NCI-H226 (cell line): ENCODE data around the gene KPNA3.
"Not testable (repeated sequence)": the region's sequence is repeated elsewhere in the genome, so short reads cannot be mapped to it uniquely, and the experiment has no call there.

Experiments used
- DNase-seq: peaks from one replicate; pipeline ENCODE4 v3.0.0-alpha.2; 2015

Gene KPNA3

GRCh38 chr13:49792550-49793324 is at the start of gene KPNA3:
TSS of gene KPNA3 (minus strand) at chr13:49792682. CDS start at chr13:49792506, 176 bp downstream.
- peak; percentile 95 for DNase-seq

- no peak for DNase-seq
Observed at GRCh38 chr13:49841964-49842363, 49.5 kb upstream of the KPNA3 start.

GRCh38 chr13:49840675-49841074 is 48.2 kb upstream of the KPNA3 start:
- no peak for DNase-seq

GRCh38 chr13:49840266-49840665 is 47.8 kb upstream of the KPNA3 start:
- no peak for DNase-seq

- no peak for DNase-seq
Observed at GRCh38 chr13:49838989-49839388, 46.5 kb upstream of the KPNA3 start.

- no peak for DNase-seq
Observed at GRCh38 chr13:49836516-49836915, 44.0 kb upstream of the KPNA3 start.

GRCh38 chr13:49833402-49833801 is 40.9 kb upstream of the KPNA3 start:
- DNase-seq, result no peak

GRCh38 chr13:49831455-49831854 is 39.0 kb upstream of the KPNA3 start:
- DNase-seq, result no peak

- no peak for DNase-seq
Observed at GRCh38 chr13:49830721-49831120, 38.2 kb upstream of the KPNA3 start.

GRCh38 chr13:49829715-49830114 is 37.2 kb upstream of the KPNA3 start:
- DNase-seq, result no peak

GRCh38 chr13:49828453-49828852 is 36.0 kb upstream of the KPNA3 start:
- DNase-seq, result no peak

- DNase-seq, result no peak
Observed at GRCh38 chr13:49827891-49828290, 35.4 kb upstream of the KPNA3 start.

- DNase-seq, result no peak
Observed at GRCh38 chr13:49827336-49827735, 34.9 kb upstream of the KPNA3 start.

GRCh38 chr13:49821216-49822009 is 28.9 kb upstream of the KPNA3 start:
- DNase-seq, result no peak

GRCh38 chr13:49820591-49821215 is 28.2 kb upstream of the KPNA3 start:
- no peak for DNase-seq

GRCh38 chr13:49816047-49816446 is 23.6 kb upstream of the KPNA3 start:
- DNase-seq, result not testable (repeated sequence)

- no peak for DNase-seq
Observed at GRCh38 chr13:49814551-49815270, 22.2 kb upstream of the KPNA3 start.

GRCh38 chr13:49812812-49813211 is 20.3 kb upstream of the KPNA3 start:
- no peak for DNase-seq

GRCh38 chr13:49811527-49811908 is 19.0 kb upstream of the KPNA3 start:
- no peak for DNase-seq

- DNase-seq, result peak; percentile 42
Observed at GRCh38 chr13:49810567-49811526, 18.4 kb upstream of the KPNA3 start.

- no peak for DNase-seq
Observed at GRCh38 chr13:49807681-49808080, 15.2 kb upstream of the KPNA3 start.

- DNase-seq, result peak; percentile 36
Observed at GRCh38 chr13:49806126-49806536, 13.6 kb upstream of the KPNA3 start.
